Brain pericyte (primary cell): ENCODE measurements around the gene CD2AP.
"Not testable (repeated sequence)": the region's sequence is repeated elsewhere in the genome, so short reads cannot be mapped to it uniquely, and the experiment has no call there.

Experiments used
- DNase-seq: peaks from one replicate; pipeline ENCODE4 v3.0.0-alpha.2; 2012; ENCODE audit warnings: low read depth, low spot score

Gene CD2AP

DNA sequence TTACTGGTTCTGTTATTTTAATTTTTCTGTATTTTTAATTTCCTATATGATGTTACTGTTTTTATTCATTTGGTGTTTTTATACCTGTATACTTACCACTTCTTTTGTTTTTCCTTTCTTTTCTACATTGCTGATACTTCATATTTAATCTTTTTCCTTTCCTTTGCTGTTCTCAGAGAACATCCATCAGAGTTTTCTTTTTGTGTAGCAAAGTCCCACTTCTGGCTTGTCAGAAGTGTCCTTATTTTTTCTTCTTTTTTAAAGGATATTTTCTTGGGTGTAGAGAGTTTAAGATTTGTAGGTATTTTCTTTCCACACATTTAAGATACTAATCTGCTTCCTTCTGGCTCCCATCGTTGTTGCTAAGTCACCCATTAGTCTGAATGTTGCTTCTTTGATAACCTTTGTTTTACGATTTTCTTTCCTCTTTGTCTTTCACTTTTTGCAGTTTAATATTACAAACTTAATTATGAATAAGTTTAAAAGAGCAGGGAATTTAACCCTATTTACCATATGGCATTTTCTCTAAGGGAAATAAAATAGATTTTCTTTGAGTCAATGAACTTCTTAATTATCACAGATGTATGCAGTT, 18.5 kb downstream of the CD2AP start:
- DNase-seq, result no peak

DNA sequence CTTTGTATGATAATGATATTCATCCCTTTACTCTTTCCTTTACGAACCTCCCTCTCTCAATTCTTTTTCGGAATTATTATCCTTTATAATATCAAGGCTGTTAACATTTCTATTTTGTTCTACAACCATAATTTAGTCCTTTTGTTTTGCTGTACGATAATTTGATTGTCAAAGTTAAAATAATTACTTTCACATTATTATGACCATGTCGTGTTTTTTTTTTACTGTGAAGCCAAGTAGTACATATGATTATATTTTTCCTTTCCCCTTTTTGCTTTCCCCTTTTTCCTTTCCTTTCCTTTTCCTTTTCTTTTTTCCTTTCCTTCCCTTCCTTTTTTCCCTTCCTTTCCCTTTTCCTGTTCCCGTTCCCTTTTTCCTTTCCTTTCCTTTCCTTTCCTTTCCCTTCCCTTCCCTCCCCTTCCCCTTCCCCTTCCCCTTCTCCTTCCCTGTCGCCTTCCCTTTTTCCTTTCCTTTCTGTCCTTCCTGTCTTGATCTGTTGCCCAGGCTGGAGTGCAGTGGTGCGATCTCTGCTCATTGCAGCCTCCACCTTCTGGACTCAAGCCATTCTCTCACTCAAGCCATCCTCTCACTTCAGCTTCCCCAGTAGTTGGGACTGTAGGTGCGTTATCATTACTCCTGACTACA, 19.5 kb downstream of the CD2AP start:
- no peak for DNase-seq

DNA sequence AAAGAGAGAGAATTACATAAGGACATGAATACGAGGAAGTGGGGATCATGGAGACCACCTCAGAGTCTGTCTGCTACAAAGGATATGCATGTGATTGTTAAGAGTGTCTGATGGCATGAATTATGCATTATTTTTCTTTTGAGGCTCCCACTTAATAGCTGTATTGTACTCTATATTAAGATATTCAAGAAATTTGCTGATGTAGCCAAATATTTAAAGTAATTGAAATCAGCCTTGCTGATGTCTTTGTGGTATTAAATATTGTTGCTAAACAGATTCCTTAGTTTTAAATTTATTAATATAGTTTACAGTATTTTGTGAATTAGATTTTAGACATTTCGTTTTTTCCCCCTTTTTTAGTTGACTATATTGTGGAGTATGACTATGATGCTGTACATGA, 25.3 kb downstream of the CD2AP start:
- DNase-seq, result no peak

DNA sequence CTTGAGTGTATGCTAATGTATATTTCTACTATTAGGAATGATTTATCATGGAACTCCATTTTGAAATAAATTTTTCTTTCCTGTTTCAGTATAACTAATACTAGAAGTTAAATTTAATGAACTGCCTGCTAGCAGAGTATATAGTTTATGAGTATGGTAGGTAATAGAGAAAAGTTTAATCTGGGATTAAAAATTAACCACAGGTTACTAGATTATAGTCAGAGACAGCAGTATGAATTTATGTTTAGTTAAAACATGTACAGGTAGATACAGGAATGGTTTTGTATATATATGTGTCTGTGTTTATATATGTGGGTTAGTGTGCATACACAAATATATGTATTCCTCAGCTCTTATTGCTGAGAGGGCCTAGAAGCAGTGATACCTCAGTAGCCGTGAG, 32.3 kb downstream of the CD2AP start:
- no peak for DNase-seq

DNA sequence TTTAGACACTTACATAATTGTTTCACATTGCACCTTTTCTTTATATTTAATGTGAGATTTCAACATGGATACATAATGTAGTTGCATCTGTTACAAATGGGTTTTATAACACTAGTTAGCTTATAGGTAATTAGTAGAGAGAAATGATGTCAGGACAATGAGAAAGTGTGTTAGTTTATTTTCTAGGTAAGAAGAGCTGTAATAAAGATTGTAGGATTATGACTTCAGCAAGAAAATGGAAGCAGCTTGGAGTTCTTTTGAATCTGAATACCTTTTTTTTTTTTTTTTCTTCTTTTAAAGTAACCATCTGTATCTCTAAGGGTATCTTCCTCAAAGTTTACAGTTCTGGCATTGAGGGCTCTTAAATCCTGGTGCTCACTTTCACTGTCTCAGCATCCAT, 35.3 kb downstream of the CD2AP start:
- no peak for DNase-seq

DNA sequence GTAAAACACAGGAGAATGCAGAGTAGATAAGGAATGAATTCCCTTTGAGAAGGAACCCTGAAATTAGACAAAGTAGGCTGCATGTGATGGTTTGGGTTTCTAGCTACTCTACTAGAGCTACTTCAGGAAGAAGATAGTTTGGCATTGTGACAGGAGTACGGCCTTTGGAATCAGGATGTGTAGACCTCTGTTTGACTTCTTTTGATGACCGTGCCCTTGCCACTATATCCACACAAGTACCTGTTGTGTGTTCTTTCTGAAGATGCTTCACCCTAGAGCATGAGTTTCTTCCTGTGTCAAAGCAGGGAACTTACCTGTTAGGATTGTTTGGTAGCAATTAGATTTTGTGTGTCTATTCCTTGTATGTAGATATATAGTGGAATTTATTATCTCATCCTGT, 41.7 kb downstream of the CD2AP start:
- DNase-seq, result no peak

DNA sequence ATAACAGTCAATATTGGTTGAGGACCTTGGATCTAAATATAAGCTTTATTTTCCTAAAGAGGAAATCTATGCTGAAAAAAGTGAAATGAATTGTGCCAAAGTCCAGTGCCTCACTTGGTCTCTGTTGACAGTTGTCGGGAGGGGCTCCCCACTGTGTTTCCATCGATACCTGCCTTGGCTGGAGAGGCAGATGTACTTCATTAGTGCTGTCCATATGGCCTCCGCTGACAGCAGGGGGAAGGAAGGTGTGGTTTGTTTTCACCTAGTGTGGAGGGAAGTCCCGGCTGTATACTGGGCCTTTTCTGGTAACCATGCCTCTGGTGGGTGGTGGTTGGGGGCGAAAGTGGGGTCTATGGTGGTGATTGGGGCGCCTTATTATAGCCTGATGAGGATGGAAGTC, 42.7 kb downstream of the CD2AP start:
- no peak for DNase-seq

DNA sequence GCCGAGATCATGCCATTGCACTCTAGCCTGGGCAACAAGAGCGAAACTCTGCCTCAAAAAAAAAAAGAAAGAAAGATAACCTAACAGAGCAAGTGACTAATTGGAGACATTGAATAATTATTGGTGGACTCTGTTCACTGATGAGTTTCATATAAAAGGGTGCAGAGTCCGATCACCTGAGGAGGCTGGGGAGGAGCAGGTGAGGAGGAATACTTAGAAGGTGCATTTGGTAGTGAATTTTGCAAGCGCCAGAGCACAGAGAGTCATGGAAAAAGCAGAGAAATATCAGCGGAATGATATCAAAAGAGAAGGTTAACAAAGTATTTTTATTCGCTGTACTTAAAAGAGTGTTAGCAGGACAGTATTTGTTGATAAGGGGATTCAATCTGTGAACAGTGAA, 44.4 kb downstream of the CD2AP start:
- no peak for DNase-seq

DNA sequence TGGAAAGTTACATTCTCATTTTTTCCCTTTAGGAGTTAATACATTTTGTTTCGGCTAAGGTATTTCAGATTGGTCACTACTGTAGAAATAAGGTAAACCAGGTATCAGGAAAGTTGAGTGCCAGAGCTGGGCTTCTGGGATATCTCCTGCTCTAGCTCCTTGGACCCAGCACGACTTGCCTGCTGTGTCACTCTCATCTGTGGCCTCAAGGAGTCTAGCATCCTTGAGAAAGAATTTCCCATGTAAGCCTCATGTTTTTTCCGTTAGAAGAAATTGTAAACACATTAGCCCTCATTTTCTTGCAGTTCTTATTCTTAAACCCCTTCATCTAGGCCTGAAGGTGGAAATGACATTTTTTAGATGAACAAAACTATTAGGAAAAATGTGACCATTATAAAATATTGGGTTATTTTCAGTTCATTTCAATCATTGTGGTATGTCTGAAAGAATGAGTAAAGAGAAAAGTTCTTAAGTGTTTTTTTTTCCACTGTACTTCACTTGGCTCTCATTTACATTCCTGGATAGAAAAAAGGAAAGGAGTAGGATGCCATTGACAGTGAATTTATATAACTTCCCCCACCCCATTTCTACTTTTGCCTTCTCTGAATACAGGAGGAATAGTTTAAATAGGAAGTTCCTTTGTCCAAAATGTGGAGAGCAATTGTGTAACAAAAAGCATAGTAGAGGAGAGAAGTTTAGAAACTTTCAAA, 46.7 kb downstream of the CD2AP start:
- no peak for DNase-seq

DNA sequence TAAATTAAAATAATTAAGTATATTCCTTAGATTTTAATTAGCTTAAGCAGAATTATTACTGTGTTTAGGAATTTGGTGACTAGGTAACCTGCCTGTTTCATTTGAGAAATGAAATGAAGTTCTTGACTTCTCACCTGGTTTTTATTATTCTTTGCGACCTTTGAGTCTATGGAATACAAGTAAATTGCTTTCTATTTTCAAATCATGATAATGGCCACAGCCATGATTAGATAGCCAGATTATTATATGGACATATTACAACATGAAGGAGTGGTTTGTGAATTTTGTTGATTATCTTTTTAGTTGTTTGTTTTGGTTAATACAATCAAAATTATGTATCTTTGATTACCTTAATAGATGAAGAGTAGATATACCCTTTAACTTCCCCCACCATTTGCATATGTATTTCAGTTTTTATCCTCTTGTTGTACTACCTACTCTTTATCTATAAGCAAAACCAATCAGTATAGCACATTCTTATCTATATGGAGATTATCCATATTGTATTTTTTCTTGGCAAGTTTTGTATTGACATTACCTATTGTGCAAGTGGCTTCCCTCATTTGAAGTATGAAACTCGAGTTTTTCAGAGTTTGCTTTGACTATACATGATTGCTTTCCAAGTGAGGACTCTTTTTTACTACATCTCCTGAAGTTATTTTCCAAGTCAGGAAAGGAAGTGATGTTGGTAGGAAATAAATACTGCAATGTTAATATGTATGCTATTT, 47.9 kb downstream of the CD2AP start:
- DNase-seq, result no peak

DNA sequence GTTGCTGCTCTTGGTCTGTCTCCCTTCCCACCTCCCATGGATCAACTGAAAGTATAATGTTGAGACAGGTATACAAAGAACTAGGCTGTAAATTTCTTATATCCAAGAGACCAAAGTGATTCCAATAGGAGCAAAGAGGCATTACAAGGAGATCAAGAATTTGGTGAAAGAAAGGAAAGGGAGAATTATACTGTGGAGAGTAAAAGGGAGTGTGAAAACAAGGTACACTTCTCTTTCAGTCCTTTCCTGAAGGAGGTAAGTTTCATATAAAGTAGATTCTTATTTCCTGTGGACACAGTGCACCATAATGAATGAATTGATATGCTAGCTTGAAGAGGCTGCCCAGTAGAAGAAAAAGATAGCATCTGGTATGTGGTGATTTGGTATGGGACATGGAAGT, 49.7 kb downstream of the CD2AP start:
- no peak for DNase-seq

DNA sequence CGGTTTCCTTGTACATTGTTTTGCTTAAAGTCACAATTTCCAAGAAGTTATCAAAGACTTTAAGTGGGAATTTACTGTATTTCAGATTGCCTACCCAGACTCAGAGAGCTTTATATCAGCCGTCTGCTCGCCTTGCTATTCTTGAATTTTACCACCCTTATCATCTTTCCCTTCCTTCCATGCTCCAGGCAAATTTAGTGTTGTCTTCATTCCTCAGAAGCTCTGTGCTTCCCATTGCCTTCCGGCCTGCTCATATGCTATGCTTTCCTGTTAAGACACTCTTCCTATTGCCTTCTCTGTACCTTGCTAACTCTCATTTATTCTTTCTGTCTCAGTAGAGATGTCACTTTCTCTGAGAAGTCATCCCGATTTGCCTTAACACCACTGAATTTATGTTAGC, 52.1 kb downstream of the CD2AP start:
- DNase-seq, result no peak

DNA sequence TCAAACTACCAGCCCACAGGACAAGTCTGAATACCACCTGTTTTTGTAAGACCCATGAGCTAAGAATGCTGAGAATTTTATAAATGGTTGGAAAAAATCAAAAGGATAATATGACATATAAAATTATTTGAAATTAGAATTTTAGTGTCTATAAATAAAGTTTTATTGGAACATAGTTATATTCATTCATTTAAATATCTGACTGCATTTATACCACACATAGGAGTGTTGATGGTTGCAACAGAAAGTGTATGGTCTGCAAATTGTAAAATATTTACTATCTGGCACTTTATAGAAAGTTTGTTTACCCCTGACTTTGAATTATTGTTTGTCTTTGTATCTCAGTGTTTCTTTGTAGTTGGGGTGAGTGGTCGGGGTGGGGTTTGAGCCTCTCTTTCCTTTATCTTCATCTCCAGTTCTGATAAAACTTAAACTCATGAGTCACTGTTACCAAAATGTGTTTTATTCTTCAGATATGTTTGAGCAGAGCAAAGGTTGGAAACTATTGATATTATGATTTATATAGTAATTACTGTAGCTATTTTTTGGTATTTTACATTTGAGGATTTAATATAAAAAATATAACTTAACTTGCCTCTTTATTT, 55.5 kb downstream of the CD2AP start:
- DNase-seq, result no peak

DNA sequence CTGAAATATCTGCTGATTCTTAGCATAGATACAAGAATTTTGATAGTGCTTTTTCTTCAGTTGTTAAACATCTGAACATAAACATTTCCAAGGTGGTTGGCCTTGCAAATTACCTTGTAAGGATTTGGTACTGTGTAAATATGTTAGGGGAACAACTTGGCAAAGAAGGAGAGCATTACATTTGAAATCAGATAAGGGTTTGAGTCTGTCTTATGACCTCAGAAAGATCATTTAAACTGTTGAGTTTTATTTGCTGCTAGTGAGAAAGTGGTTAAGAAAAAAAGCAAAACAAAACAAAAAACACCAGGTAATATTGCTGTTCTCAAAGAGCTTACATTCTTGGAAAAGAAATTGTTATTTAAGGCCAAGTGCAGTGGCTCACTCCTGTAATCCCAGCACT, 56.5 kb downstream of the CD2AP start:
- DNase-seq, result no peak

DNA sequence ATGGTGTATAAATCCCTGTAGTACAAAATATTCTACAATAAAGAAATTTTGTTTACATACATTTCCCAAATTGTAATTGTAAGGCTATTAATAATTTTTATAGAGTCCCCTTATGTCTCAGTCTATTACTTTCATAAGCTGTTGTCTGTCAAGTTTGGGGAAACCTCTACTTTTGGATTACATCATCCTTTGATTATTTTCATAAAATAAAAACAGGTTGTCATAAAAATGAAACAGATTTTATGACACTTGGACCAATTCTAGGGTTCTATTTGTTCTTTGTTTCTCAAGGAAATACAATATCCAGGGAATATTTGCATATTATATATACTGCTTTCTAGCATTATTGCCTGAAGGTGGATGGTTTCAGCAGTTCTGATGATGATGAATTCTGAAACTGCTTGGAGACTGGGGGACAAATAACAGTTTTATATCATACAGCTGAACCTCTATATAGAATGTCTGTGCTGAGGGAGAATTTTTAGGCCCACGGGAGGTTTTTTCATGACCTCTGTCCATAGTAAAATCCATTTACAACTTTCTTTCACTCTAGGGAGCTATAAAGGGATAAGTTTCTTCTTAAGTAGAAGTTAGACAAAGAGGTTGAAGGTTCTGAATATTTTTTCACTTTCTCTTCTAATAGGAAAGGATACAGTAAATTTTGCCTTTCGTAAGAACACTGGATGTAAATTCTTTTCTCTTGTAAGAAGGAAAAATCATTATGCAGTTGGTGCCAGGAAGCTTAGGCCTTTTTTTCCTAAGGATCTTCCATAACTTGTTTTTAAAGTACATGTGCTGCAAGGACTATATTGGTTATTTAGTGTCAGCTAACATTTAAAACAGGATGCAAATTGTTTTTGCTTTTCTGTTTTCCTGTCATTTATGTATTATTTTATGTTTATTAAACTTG, 58.0 kb downstream of the CD2AP start:
- DNase-seq, result no peak

DNA sequence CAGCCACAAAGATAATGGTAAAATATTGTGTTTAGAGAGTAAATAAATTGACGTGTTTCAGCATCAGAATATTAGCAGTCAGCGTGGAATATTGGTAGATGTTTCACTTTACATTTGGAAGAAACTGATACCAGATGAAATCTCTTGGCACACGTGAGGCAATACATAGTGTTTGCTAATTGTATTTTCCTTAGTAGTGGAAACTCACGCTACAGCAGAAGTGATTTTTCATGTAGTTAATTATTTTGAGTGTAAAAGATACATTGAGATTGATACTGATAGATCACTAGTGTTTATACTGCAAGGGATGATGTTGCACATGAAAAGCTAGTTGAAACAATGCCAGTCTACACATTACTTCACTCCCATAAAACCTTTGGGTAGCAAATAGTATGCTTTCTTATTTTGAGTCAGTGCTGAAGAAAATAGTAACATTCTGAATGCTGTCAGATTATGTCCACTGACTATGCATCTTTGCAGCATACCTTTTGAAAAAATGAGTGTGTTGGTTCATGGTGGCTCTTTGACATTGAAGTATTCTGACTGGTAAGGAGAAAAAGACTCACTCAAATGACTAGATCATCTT, 59.3 kb downstream of the CD2AP start:
- DNase-seq, result no peak

DNA sequence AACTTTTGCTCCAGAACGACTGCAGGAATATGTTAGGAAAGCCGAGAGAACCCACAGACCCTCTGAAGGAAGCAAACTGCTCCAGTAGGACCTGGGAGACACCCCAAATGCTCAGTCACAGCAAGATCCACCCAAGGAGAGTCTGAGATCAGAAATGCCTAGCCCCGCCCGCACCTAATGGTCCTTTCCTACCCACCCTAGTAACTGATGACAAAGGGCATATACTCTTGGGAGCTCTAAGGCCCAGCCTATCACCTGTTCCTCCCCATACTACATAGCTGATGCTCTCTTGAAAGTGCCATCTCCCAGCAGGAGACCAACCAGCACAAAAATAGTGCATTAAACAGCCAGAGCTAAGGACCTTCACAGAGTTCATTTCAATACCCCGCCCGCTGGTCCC, 67.6 kb downstream of the CD2AP start:
- DNase-seq, result no peak

DNA sequence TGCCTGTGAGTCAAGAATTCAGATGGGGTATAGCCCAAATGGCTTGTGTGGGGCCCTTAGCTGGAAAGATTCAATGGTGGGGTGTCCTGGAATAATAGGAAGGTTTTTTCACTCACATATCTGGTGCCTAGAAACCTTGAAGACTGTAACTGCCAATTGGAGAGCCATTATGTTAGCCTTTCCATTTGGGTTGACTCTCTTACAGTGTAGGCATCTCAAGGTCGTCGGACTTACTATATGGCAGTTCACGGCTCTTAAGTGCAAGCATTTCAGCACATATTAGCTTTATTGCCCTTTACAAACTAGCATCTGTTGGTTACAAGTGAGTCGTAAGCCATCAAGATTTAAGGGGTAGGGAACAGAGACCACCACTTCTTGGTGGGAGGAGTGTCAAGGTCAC, 74.1 kb downstream of the CD2AP start:
- no peak for DNase-seq

DNA sequence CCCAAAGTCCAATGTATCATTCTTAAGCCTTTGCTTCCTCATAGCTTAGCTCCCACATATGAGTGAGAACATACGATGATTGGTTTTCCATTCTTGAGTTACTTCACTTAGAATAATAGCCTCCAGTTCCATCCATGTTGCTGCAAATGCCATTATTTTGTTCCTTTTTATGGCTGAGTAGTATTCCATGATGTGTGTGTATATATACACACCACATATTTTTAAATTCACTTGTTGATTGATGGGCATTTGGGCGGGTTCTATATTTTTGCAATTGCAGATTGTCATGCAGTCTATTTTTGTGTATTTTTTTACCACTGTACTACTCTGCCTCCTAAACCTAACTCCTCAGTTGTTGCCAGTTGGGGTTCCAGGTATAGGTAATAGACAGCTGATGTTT, 74.7 kb downstream of the CD2AP start:
- no peak for DNase-seq

DNA sequence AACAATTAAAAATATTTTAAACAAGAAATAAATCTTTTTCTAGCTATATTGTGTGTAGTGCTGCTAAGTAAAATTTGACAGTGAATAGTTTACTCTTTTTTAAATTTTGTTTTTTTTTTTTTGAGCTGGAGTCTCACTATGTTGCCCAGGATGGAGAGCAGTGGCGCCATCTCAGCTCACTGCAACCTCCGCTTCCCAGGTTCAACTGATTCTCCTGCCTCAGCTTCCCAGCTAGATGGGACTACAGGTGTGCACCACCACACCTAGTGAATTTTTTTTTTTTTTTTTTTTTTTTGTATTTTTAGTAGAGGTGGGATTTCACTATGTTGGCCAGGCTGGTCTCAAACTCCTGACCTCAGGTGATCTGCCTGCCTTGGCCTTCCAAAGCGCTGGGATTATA, 75.7 kb downstream of the CD2AP start:
- not testable (repeated sequence) for DNase-seq

DNA sequence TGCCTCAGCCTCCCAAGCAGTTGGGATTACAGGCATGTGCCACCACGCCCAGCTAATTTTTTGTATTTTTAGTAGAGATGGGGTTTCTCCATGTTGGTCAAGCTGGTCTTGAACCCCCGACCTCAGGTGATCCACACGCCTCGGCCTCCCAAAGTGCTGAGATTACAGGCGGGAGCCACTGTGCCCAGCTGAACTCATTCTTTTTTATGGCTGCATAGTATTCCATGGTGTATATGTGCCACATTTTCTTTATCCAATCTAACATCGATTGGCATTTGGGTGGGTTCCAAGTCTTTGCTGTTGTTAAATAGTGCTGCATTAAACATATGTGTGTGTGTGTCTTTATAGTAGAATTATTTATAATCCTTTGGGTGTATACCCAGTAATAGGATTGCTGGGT, 78.9 kb downstream of the CD2AP start:
- not testable (repeated sequence) for DNase-seq
